DND-41 (cell line): Measurements from ENCODE around the gene BTBD16.

Source experiments
- EZH2 ChIP-seq: IDR thresholded peaks from 3 replicates; pipeline ENCODE4 v1.6.1; 2012; ENCODE audit warnings: borderline replicate concordance, low read depth, mild to moderate bottlenecking, moderate library complexity, low read length, inconsistent platforms; ENCODE audit not compliant: severe bottlenecking
- TF ChIP-seq, protein P1 (sequence below): IDR thresholded peaks from 2 replicates; pipeline ENCODE4 v1.5.1; 2012; ENCODE audit warnings: borderline replicate concordance, low read length, moderate library complexity, mild to moderate bottlenecking; ENCODE audit not compliant: poor library complexity, severe bottlenecking; ENCODE audit errors: extremely low read depth

GRCh38 chr10:122246830-122247520, 24.1 kb upstream of the BTBD16 start:
- TF ChIP-seq, protein P1, sequence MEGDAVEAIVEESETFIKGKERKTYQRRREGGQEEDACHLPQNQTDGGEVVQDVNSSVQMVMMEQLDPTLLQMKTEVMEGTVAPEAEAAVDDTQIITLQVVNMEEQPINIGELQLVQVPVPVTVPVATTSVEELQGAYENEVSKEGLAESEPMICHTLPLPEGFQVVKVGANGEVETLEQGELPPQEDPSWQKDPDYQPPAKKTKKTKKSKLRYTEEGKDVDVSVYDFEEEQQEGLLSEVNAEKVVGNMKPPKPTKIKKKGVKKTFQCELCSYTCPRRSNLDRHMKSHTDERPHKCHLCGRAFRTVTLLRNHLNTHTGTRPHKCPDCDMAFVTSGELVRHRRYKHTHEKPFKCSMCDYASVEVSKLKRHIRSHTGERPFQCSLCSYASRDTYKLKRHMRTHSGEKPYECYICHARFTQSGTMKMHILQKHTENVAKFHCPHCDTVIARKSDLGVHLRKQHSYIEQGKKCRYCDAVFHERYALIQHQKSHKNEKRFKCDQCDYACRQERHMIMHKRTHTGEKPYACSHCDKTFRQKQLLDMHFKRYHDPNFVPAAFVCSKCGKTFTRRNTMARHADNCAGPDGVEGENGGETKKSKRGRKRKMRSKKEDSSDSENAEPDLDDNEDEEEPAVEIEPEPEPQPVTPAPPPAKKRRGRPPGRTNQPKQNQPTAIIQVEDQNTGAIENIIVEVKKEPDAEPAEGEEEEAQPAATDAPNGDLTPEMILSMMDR: no peak
- TF ChIP-seq EZH2: no peak
